Calu3 (cell line): ENCODE measurements around the gene FERMT3. TPM values are rescaled to one million over a fixed set of nuclear protein-coding genes. Genes with fewer than 3 reads are reported as not detected.

Experiments
- BruUV-seq: library from RNA; stranded (reverse); fragments of 400-500 nt; replicated peaks from 2 replicates; lab custom pipeline; 2021; lab: Mats Ljungman, UMichigan
- CTCF ChIA-PET: fragments of 300-600 bp; sonication (Branson Sonifier 250); formaldehyde crosslinking; loops from one replicate; lab custom pipeline; 2022; ENCODE audit warnings: antibody characterized with exemption; lab: Charles Lee
- DNase-seq: peaks from one replicate; pipeline ENCODE4 v3.0.0; 2022
- H3K27ac Mint-ChIP-seq: one replicate; pipeline ENCODE4 v1.8.0; 2022; ENCODE audit warnings: mixed read lengths; ENCODE audit not compliant: unreplicated experiment
- H3K27me3 Mint-ChIP-seq: one replicate; pipeline ENCODE4 v1.8.0; 2022; ENCODE audit warnings: mixed read lengths; ENCODE audit not compliant: unreplicated experiment
- H3K36me3 Mint-ChIP-seq: one replicate; pipeline ENCODE4 v1.8.0; 2022; ENCODE audit warnings: mild to moderate bottlenecking, moderate library complexity, mixed read lengths; ENCODE audit not compliant: insufficient read depth, unreplicated experiment
- H3K4me1 Mint-ChIP-seq: one replicate; pipeline ENCODE4 v1.8.0; 2022; ENCODE audit warnings: mild to moderate bottlenecking, low read depth, mixed read lengths; ENCODE audit not compliant: unreplicated experiment
- H3K4me3 Mint-ChIP-seq: one replicate; pipeline ENCODE4 v1.8.0; 2022; ENCODE audit warnings: mild to moderate bottlenecking, low read depth, moderate library complexity, mixed read lengths; ENCODE audit not compliant: unreplicated experiment
- H3K9me3 Mint-ChIP-seq: one replicate; pipeline ENCODE4 v1.8.0; 2022; ENCODE audit warnings: low read depth, mixed read lengths; ENCODE audit not compliant: unreplicated experiment
- CTCF ChIP-seq: fragments of 200-600 bp; IDR thresholded peaks from one replicate; pipeline ENCODE4 v1.8.0; 2022; ENCODE audit warnings: antibody characterized with exemption; ENCODE audit not compliant: unreplicated experiment
- intact Hi-C: fragments of 100-400 bp; cut with micrococcal nuclease; formaldehyde crosslinking; loops from one replicate; pipeline ENCODE4 v1.10.0; 2022; ENCODE audit not compliant: unreplicated experiment
- total RNA-seq: library from RNA; stranded (reverse); gene quantifications from 2 replicates; pipeline ENCODE4 v1.2.3, GENCODE V29; 2022

The FERMT3 gene
- total RNA-seq, 1 experiment from 2014 or later = 16.6 TPM

GRCh38 chr11:64211181-64211872 lies 4.8 kb downstream of the FERMT3 start:
- Mint-ChIP-seq H3K4me1 (no peaks in the 10 kb centered on the region), H3K27me3 (no peaks in the 10 kb centered on the region), H3K27ac (no peak overlapping the region), H3K9me3 (no peaks in the 10 kb centered on the region), H3K36me3 (peaks cover 62% of the 10 kb centered on the region), H3K4me3 (no peak overlapping the region)
- no peak for DNase-seq
- intact Hi-C loops = no loop called here
- no TSS peak for BruUV-seq
- CTCF ChIA-PET = interaction anchor here (0.7 kb wide), 1 partner anchor 121 kb away, joined by 5 read pairs; no protein-coding TSS in a partner anchor
- no peak for TF ChIP-seq CTCF

GRCh38 chr11:64216879-64217278 lies 10.4 kb downstream of the FERMT3 start:
- intact Hi-C loops = no loop called here
- TF ChIP-seq CTCF = no peak
- Mint-ChIP-seq H3K4me3 (no peak overlapping the region), H3K4me1 (peaks cover 9% of the 10 kb centered on the region), H3K27ac (no peak overlapping the region), H3K27me3 (no peaks in the 10 kb centered on the region), H3K36me3 (peaks cover 73% of the 10 kb centered on the region), H3K9me3 (no peaks in the 10 kb centered on the region)
- no TSS peak for BruUV-seq
- CTCF ChIA-PET = interaction anchor here (0.6 to 0.7 kb wide), 2 partner anchors 13 to 40 kb away, joined by 3 read pairs; partner anchors contain the start of gene DNAJC4
- no peak for DNase-seq

GRCh38 chr11:64218628-64219353 lies 12.3 kb downstream of the FERMT3 start:
- H3K36me3 Mint-ChIP-seq = peaks cover 89% of the 10 kb centered on the region
- no peak for DNase-seq
- no peaks in the 10 kb centered on the region for H3K9me3 Mint-ChIP-seq
- H3K4me3 Mint-ChIP-seq = no peak overlapping the region
- no peak for TF ChIP-seq CTCF
- peaks cover 9% of the 10 kb centered on the region for H3K4me1 Mint-ChIP-seq
- CTCF ChIA-PET = no interaction called here
- H3K27me3 Mint-ChIP-seq = no peaks in the 10 kb centered on the region
- no TSS peak for BruUV-seq
- intact Hi-C loops = no loop called here
- peak overlapping the region; percentile 19 for H3K27ac Mint-ChIP-seq

GRCh38 chr11:64219354-64219684 lies 12.8 kb downstream of the FERMT3 start:
- Mint-ChIP-seq H3K36me3 (peaks cover 89% of the 10 kb centered on the region), H3K4me3 (no peak overlapping the region), H3K27ac (peak overlapping the region; percentile 19), H3K4me1 (peaks cover 9% of the 10 kb centered on the region), H3K9me3 (no peaks in the 10 kb centered on the region), H3K27me3 (no peaks in the 10 kb centered on the region)
- BruUV-seq = no TSS peak
- no peak for TF ChIP-seq CTCF
- intact Hi-C loops = no loop called here
- CTCF ChIA-PET = no interaction called here
- no peak for DNase-seq
